Suprapubic skin (tissue), 4 donors: ENCODE measurements around the gene CREB3L1.

Source experiments
- CTCF ChIP-seq, 2 donors: fragments of 200-600 bp in 1 of 2; fragments of 450-650 bp in 1 of 2; sonication (generic) in 1 of 2; IDR thresholded peaks; one replicate each; pipeline ENCODE4 v1.5.1; 2016 to 2019; ENCODE audit warnings: antibody characterized with exemption in 2 of 2, mild to moderate bottlenecking in 1 of 2, moderate library complexity in 1 of 2
- EP300 ChIP-seq: sonication (generic); formaldehyde crosslinking; IDR thresholded peaks from one replicate; pipeline ENCODE4 v1.6.1; 2017; ENCODE audit warnings: antibody characterized with exemption
- POLR2AphosphoS5 ChIP-seq, 3 donors: sonication (generic); formaldehyde crosslinking; IDR thresholded peaks; one replicate each; pipeline ENCODE4 v1.6.1; 2017; ENCODE audit warnings: antibody characterized with exemption in 3 of 3

- TF ChIP-seq POLR2AphosphoS5 (IDR thresholded peaks at IDR 0.05) (no peak), CTCF (IDR thresholded peaks at IDR 0.05) (no peak), EP300 (no peak)
Observed at GRCh38 chr11:46361283-46362155, 84.1 kb downstream of the CREB3L1 start.
